HG02571 (cell line): ENCODE results near the gene PKD2.
"Not testable (repeated sequence)": the region's sequence is repeated elsewhere in the genome, so short reads cannot be mapped to it uniquely, and the experiment has no call there.

Experiments used
- ATAC-seq: cut with Tn5 transposase; IDR thresholded peaks from one replicate; pipeline ENCODE4 v1.9.1; 2021; ENCODE audit warnings: mild to moderate bottlenecking, moderate library complexity; ENCODE audit not compliant: unreplicated experiment

The PKD2 gene

GRCh38 chr4:88063634-88064296 is 56.3 kb downstream of the PKD2 start:
- ATAC-seq = no peak

GRCh38 chr4:88064410-88064809 is 57.0 kb downstream of the PKD2 start:
- ATAC-seq = no peak

GRCh38 chr4:88070031-88070430 is 62.6 kb downstream of the PKD2 start:
- no peak for ATAC-seq

DNA sequence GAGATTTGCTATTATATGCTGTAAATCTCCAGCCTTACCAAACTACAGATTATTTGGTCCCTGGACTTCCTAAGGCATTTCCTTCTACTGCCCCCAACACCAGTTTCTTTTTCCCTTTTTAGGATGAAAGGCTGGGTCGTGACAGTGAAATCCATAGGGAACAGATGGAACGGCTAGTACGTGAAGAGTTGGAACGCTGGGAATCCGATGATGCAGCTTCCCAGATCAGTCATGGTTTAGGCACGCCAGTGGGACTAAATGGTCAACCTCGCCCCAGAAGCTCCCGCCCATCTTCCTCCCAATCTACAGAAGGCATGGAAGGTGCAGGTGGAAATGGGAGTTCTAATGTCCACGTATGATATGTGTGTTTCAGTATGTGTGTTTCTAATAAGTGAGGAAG is 67.9 kb downstream of the PKD2 start:
- no peak for ATAC-seq

GRCh38 chr4:88077911-88078524 is 70.6 kb downstream of the PKD2 start:
- no peak for ATAC-seq

DNA sequence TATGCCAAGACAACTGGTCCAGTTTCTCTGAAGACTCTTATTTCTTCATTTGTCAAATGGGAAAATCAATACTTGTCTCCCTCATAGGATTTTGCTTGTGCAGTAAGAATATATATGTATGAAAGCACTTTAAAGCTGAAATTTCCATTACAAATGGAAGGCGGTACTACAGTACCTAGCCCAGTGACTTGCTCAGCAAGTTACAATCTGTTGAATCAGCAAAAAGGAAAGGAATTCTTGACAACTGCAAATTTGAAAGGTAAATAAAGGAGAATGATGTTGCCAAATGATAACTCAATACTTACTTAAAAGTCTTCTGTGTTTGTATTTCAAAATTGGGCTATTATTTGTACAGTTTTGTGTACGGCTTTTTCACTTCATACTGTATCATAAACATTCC is 71.1 kb downstream of the PKD2 start:
- no peak for ATAC-seq

DNA sequence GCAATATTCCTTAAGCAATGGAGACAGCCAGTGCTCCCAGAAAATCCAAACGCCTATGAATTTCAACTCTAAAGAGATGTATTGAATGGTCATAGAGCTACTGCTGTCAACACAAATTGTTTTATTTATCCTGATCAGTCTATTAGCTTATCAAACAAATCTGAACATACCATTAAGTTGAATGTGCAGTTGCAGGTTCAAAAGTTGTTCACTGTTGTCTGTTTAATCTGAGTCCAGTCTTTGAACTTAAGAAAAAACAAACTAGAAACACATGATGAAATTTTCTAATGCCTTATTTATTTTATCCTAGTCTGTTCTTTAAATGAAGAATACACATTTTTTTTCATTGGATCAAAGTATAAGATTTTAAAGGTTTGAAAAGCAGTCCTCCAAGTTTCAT is 73.2 kb downstream of the PKD2 start:
- ATAC-seq = no peak

- no peak for ATAC-seq
Observed at GRCh38 chr4:88087004-88087403, 79.6 kb downstream of the PKD2 start.

- ATAC-seq = no peak
Observed at GRCh38 chr4:88090898-88091297, 83.5 kb downstream of the PKD2 start.

GRCh38 chr4:88091378-88091777 is 83.9 kb downstream of the PKD2 start:
- no peak for ATAC-seq

DNA sequence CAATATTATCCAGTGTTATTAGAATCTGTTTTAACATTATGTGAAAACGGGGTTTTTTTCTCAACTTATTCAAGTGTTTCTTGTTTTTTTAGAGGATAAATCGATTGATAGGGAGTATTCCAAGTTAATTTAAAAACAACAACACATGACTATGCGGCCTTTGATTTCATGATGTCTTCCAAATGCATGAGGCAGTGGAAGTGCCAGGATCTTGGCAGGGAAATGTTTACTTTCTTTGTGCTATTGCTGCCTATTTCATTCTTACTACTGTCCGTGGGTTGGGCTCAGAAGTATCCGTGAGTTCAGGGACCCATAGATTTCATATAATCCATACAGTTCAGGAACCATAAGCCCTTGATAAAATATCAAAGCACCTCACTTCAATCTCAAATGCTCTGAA is 86.4 kb downstream of the PKD2 start:
- ATAC-seq = no peak

GRCh38 chr4:88097301-88097700 is 89.9 kb downstream of the PKD2 start:
- no peak for ATAC-seq

- ATAC-seq = no peak
Observed at GRCh38 chr4:88097781-88098180, 90.3 kb downstream of the PKD2 start.

GRCh38 chr4:88098993-88099752 is 91.7 kb downstream of the PKD2 start:
- no peak for ATAC-seq

DNA sequence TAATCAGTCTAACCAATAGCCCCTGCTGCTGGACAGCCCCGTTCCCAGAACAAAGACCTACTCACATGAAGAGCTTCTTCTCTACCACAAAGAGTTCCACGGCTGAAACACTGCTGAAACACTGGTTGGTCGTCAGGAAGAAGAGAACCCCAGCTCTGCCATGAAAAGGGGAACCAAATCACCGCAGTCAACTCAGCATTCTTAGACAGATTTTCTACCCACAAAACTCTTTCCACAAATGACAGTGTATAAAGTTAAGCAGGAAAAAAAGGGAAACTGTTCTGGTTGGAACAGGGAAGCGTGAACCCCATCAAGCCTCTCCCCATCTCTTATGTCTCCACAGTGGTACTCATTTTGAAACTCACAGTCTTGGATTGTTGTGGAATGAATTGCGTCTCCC is 93.7 kb downstream of the PKD2 start:
- no peak for ATAC-seq

DNA sequence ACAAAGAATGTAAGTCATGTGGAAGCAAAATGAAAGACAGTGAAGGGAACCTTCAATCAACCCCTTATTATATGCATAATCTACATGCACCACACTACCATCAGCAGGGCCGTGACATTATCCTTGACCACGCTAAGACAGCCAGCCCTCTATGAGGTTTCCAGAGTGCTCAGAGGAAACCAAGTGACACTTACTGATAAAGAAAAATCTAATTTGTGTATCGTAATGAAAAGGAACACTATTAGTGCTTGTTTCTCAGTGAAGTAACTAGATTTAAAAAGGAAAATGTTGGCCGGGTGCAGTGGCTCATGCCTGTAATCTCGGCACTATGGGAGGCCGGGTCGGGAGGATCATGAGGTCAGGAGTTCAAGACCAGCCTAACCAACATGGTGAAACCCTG is 94.6 kb downstream of the PKD2 start:
- no peak for ATAC-seq

DNA sequence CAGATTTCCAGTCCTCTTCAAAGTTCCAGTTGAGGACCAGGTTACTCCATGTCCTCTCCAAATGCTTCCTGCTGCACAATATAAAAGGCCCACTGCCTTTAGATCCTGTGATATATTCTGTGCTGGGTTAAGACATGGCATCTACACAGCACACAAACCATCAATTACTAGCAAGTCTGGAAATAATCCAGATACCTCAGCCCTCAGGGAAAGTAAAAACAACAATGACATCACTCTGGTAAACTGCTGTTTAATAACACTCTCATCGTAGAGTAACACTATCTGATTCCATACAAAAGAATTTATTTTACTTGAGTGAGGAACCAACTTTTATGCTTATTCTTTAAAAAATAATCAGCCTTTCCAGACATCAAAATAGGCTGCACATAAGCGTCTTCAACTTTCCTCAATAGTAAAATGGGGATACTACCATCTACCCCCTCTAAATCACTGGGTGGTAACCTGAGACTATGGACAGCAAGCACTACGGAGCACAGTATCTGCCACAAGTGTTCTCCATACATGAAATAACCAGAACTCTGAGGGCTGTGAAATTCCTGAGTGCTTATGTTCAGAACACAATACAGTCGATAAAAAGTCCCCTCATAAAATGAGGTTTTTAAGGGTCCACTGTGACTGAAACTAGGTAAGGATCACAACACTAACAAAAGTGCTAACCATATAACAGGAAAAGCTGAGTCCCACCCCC is 97.6 kb downstream of the PKD2 start:
- ATAC-seq = no peak

DNA sequence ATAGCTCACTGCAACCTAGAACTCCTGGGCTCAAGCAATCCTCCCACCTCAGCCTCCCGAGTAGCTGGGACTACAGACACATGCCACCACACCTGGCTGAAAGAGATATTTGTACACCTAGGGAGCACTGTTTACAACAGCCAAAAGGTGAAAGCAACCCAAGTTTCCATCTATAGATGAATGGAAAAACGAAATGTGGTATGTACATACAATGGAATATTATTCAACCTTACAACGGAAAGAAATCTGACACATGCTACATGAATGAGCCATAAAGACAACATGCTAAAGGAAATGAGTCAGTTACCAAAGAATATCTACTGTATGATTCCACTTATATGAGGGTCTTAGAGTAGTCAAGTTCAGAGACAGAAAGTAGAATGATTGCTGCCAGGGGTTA is 98.8 kb downstream of the PKD2 start:
- no peak for ATAC-seq

- no peak for ATAC-seq
Observed at GRCh38 chr4:88107406-88108107, 100.1 kb downstream of the PKD2 start.

DNA sequence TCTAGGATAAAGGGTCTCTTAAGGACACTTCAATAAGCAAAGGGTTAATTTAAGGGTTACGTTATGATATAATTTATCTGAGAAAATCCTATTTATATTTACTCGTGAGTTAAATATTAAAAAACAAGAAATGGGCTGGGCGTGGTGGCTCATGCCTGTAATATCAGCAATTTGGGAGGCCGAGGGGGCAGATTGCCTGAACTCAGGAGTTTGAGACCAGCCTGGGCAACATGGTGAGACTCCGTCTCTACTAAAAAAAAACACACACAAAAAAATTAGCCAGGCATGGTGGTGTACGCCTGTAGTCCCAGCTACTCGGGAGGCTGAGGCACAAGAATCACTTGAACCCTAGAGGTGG is 100.7 kb downstream of the PKD2 start:
- not testable (repeated sequence) for ATAC-seq

DNA sequence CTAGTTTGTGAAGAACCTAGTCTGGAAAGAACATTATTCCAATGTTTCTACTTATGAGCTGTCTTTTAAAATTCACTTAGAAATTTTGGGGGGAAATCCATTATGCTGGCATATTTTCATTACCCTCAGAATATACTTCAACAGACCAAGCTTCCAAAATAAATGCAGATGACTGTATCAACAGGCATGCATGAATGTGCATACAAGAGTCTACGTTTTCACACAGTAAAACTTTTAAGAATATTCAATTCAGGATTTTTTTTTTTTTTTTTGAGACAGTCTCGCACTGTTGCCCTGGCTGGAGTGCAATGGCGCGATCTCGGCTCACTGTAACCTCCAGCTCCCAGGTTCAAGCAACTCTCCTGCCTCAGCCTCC is 101.3 kb downstream of the PKD2 start:
- no peak for ATAC-seq
